GM08714 (cell line): Measurements from ENCODE around the gene OSBPL3.

Experiments
- H3K4me3 ChIP-seq: fragments of 200-500 bp; sonication (Bioruptor generic); 2 replicates; pipeline ENCODE4 v1.5.1; 2014; ENCODE audit warnings: mild to moderate bottlenecking, low read length, inconsistent platforms
- ZNF274 ChIP-seq: IDR thresholded peaks from 2 replicates; pipeline ENCODE4 v1.6.1; 2012; ENCODE audit warnings: mild to moderate bottlenecking, low read depth, low read length

OSBPL3 gene

GRCh38 chr7:24757353-24758275 lies 222.4 kb downstream of the OSBPL3 start, which contains the start of gene GSDME:
GSDME (minus strand) TSS chr7:24757464; CDS start chr7:24749774, 7,690 bp downstream.
- H3K4me3 ChIP-seq: peak within 1 kb of the TSS; percentile 63
- TF ChIP-seq ZNF274: no peak

GRCh38 chr7:24756545-24757352 lies 223.2 kb downstream of the OSBPL3 start:
- no peak for TF ChIP-seq ZNF274
- peak overlapping the region; percentile 63 for H3K4me3 ChIP-seq

- no peak for TF ChIP-seq ZNF274
- H3K4me3 ChIP-seq: peak overlapping the region; percentile 63; the same call in 1 of the 2 replicates
Measured at GRCh38 chr7:24755541-24756407, 224.2 kb downstream of the OSBPL3 start.

GRCh38 chr7:24754906-24755506 lies 225.0 kb downstream of the OSBPL3 start:
- TF ChIP-seq ZNF274: no peak
- H3K4me3 ChIP-seq: peak overlapping the region; percentile 33; the same call in 1 of the 2 replicates

- H3K4me3 ChIP-seq: no peak overlapping the region
- TF ChIP-seq ZNF274: no peak
Measured at GRCh38 chr7:24752073-24752800, 227.7 kb downstream of the OSBPL3 start.

- TF ChIP-seq ZNF274: no peak
- no peak overlapping the region for H3K4me3 ChIP-seq
Measured at GRCh38 chr7:24751484-24751883, 228.5 kb downstream of the OSBPL3 start.

- TF ChIP-seq ZNF274: no peak
- H3K4me3 ChIP-seq: no peak overlapping the region
Measured at GRCh38 chr7:24750441-24751055, 229.4 kb downstream of the OSBPL3 start.

- H3K4me3 ChIP-seq: no peak overlapping the region
Measured at GRCh38 chr7:24748521-24748920, 231.5 kb downstream of the OSBPL3 start.

More at GRCh38 chr7:24748521-24748920, 231.5 kb downstream of the OSBPL3 start:
- no peak for TF ChIP-seq ZNF274
